KMS-11 (cell line): ENCODE results near the gene NHEJ1.

Experiments used
- H2AFZ ChIP-seq: fragments of 200-600 bp; sonication (generic); 2 replicates; pipeline ENCODE4 v1.6.1; 2016; ENCODE audit warnings: antibody characterized with exemption, mixed run types, low read depth
- H3K27ac ChIP-seq: fragments of 200-600 bp; sonication (generic); 2 replicates; pipeline ENCODE4 v1.6.1; 2016; ENCODE audit warnings: mild to moderate bottlenecking, mixed run types
- H3K27me3 ChIP-seq: fragments of 200-600 bp; sonication (generic); 2 replicates; pipeline ENCODE4 v1.6.1; 2017; ENCODE audit warnings: mild to moderate bottlenecking, low read depth, mixed run types, moderate library complexity; ENCODE audit not compliant: insufficient read depth
- H3K36me3 ChIP-seq: fragments of 200-600 bp; sonication (generic); 2 replicates; pipeline ENCODE4 v1.6.1; 2017; ENCODE audit warnings: mild to moderate bottlenecking, mixed run types; ENCODE audit not compliant: insufficient read depth
- H3K4me1 ChIP-seq: fragments of 200-600 bp; sonication (generic); 2 replicates; pipeline ENCODE4 v1.6.1; 2016; ENCODE audit warnings: mild to moderate bottlenecking, low read depth, mixed run types; ENCODE audit not compliant: poor library complexity, severe bottlenecking
- H3K4me2 ChIP-seq: fragments of 200-600 bp; sonication (generic); 2 replicates; pipeline ENCODE4 v1.7.0; 2016; ENCODE audit warnings: mild to moderate bottlenecking, mixed run types
- H3K4me3 ChIP-seq: fragments of 200-600 bp; sonication (generic); IDR thresholded peaks from 2 replicates; pipeline ENCODE4 v1.6.1; 2017; ENCODE audit warnings: low read depth, low read length, mixed read lengths; ENCODE audit not compliant: insufficient read depth
- H3K79me2 ChIP-seq: fragments of 200-600 bp; sonication (generic); 2 replicates; pipeline ENCODE4 v1.6.1; 2016; ENCODE audit warnings: low read depth, mixed run types; ENCODE audit not compliant: insufficient read depth
- H3K9ac ChIP-seq: fragments of 200-600 bp; sonication (generic); 2 replicates; pipeline ENCODE4 v1.6.1; 2016; ENCODE audit warnings: mild to moderate bottlenecking, mixed run types
- H4K20me1 ChIP-seq: fragments of 200-600 bp; sonication (generic); 2 replicates; pipeline ENCODE4 v1.6.1; 2016; ENCODE audit warnings: mild to moderate bottlenecking, mixed run types; ENCODE audit not compliant: insufficient read depth
- TF ChIP-seq, protein P1 (sequence below): fragments of 200-600 bp; sonication (generic); conservative IDR thresholded peaks from 2 replicates; pipeline ENCODE4 v1.6.1; 2017; ENCODE audit warnings: low read depth, mild to moderate bottlenecking, antibody characterized with exemption, low read length, moderate library complexity, mixed read lengths

NHEJ1 gene

DNA sequence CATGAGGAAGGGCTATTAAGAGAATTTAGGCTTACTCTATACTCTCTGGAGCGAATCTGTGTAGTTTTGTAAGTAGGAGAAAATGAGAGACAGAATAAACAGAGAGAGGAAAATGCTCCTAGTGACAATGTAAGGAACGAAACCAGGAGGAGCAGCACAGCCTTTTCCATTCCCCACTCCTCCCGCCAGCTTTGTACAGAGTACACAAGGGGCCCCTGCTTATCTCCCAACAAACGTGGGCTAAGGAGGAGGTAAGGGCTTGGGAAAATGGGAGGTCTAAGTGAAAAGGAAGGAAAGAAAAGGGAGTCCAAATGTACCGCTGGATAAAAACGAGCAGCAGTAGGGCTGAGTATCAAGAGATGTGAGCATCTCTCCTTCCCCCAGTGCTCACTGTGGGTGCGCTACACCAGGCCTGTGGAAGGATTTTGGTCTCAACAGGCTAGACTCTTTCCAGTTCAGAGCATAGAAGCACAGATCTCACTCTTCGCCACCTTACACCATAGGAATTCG is 87.8 kb downstream of the NHEJ1 start:
- H2AFZ ChIP-seq = no peak overlapping the region
- H3K4me2 ChIP-seq = no peak overlapping the region
- H3K79me2 ChIP-seq = no peaks in the 10 kb centered on the region
- H3K36me3 ChIP-seq = 0 out of 2 replicates have a peak, but pooled peaks cover 3% of the 10 kb centered on the region
- H3K27ac ChIP-seq = no peak overlapping the region
- no peak overlapping the region for H3K9ac ChIP-seq
- H3K4me3 ChIP-seq = no peak overlapping the region
- no peaks in the 10 kb centered on the region for H3K4me1 ChIP-seq
- TF ChIP-seq, protein P1, sequence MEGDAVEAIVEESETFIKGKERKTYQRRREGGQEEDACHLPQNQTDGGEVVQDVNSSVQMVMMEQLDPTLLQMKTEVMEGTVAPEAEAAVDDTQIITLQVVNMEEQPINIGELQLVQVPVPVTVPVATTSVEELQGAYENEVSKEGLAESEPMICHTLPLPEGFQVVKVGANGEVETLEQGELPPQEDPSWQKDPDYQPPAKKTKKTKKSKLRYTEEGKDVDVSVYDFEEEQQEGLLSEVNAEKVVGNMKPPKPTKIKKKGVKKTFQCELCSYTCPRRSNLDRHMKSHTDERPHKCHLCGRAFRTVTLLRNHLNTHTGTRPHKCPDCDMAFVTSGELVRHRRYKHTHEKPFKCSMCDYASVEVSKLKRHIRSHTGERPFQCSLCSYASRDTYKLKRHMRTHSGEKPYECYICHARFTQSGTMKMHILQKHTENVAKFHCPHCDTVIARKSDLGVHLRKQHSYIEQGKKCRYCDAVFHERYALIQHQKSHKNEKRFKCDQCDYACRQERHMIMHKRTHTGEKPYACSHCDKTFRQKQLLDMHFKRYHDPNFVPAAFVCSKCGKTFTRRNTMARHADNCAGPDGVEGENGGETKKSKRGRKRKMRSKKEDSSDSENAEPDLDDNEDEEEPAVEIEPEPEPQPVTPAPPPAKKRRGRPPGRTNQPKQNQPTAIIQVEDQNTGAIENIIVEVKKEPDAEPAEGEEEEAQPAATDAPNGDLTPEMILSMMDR = no peak
- H3K27me3 ChIP-seq = no peaks in the 10 kb centered on the region
- H4K20me1 ChIP-seq = no peaks in the 10 kb centered on the region

DNA sequence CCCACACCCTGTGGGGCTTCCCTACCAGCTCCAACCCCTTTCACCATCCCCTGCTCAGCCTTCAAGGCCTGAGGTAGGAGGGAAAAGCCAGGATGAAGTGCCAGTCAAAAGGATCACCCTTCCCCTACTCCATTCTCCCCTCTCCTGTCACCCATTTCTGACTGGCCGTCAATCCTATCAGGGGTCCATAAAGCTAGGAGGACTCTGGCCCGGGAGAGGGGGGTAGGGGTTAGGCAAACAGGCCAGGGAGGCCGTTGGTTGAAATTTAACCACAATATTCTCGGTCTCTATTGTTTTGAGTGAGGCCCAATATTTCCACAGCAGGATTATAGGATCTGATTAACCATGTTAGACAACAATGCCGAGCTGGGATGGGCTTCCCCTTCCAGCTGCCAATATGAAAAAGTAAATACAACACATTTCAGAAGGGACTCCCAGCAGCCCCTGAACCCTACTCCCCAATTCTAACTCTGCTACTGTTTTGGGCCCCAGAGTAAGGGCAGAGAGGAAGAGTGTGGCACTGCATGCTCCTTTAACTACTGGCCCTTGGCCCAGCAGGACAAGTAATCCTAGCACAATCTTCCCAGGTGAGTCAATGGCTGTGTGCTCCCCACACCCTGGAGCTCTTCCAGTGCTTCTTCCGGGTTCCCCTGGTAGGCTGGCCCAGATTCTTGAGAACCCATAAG is 89.3 kb downstream of the NHEJ1 start:
- Histone ChIP-seq H3K4me3 (no peak overlapping the region), H3K79me2 (no peaks in the 10 kb centered on the region), H3K9ac (no peak overlapping the region), H3K36me3 (no peaks in the 10 kb centered on the region), H4K20me1 (no peaks in the 10 kb centered on the region), H3K27me3 (no peaks in the 10 kb centered on the region), H2AFZ (no peak overlapping the region), H3K27ac (no peak overlapping the region), H3K4me1 (no peaks in the 10 kb centered on the region), H3K4me2 (no peak overlapping the region)
- TF ChIP-seq, protein P1 = no peak

DNA sequence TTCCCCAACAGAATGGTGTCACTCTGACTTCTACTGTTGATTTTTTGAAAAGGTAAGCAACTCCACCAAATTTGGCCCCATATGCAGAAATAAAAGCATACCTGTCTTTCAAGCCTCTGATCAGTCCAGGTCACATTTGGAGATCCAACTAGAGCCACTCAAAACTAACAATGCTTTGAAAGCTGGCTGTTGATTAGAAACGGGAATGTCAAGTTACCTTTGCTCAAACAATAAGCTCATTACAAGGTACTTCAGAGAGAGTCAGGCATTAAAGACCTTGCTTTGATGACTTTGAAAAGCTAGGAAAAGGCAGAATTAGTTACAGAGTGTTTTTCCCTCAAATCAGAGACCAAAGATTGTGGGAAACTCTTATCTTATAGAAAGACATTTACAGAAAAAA is 95.1 kb downstream of the NHEJ1 start:
- H3K4me3 ChIP-seq = no peak overlapping the region
- no peaks in the 10 kb centered on the region for H4K20me1 ChIP-seq
- H3K4me2 ChIP-seq = no peak overlapping the region
- H3K36me3 ChIP-seq = no peaks in the 10 kb centered on the region
- H2AFZ ChIP-seq = no peak overlapping the region
- H3K4me1 ChIP-seq = no peaks in the 10 kb centered on the region
- H3K27me3 ChIP-seq = no peaks in the 10 kb centered on the region
- TF ChIP-seq, protein P1 = no peak
- no peak overlapping the region for H3K27ac ChIP-seq
- H3K79me2 ChIP-seq = no peaks in the 10 kb centered on the region
- no peak overlapping the region for H3K9ac ChIP-seq

DNA sequence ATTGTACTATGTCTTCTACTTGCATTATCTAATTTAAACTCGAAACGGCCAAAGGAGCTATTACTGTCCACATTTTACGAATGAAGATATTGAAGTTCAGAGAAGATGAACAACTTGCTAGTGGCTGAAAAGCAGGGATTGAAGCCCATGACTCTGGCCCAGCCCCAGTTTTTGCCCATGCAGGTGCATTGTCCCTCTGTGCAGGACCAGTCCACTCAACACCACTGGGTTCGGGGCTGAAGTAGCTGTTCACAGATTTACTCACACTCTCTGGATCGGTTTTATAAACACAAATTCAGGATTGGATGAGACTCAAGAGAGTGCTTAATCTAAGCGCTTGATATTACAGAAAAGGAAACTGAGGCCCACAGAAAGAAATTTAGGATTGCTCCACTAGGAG is 98.5 kb downstream of the NHEJ1 start:
- H3K27me3 ChIP-seq = peaks cover 14% of the 10 kb centered on the region; the same call in 1 of the 2 replicates

More for the DNA sequence above, 98.5 kb downstream of the NHEJ1 start:
- no peak overlapping the region for H3K9ac ChIP-seq
- H3K79me2 ChIP-seq = no peaks in the 10 kb centered on the region
- TF ChIP-seq, protein P1 = no peak
- no peaks in the 10 kb centered on the region for H4K20me1 ChIP-seq
- H3K4me3 ChIP-seq = no peak overlapping the region
- no peak overlapping the region for H3K4me2 ChIP-seq
- H3K36me3 ChIP-seq = no peaks in the 10 kb centered on the region
- no peak overlapping the region for H3K27ac ChIP-seq
- H2AFZ ChIP-seq = no peak overlapping the region
- H3K4me1 ChIP-seq = no peaks in the 10 kb centered on the region
